ENCODE data around the gene IL17B. TPM values are rescaled to one million over a fixed set of nuclear protein-coding genes. Genes with fewer than 3 reads are reported as not detected.
A peak's percentile ranks its signal among the peaks of the same experiment; 100 is the strongest.

Gene IL17B
- total RNA-seq, 1 experiment from 2014 or later, result not detected

DNA sequence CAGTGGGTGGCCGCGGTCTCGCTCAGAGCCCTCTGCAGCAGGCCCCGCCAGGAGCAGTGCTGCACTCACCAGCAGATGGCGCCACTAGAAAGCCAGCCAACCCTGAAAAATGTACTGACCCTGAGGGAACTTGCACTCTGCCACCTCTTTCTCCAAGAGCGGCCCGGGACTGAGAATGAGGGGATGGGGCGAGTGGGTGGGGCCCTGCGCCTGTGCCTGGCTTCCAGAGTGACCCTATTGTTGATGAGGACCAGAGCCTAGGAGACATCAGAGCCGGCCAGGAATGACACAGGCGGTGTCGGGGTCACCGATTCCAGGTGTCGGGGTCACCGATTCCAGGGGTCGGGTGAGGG, 2.9 kb upstream of the IL17B start:
- H2AFZ ChIP-seq (ENCODE audit: low read length), result no peak overlapping the region
- no peak overlapping the region for H2BK12ac ChIP-seq (ENCODE audit: insufficient read length, low read depth, low read length)
- no peaks in the 10 kb centered on the region for H3K4me1 ChIP-seq (ENCODE audit: insufficient read depth, low read length)
- H2BK5ac ChIP-seq (ENCODE audit: insufficient read length, low read length), result no peak overlapping the region
- Mint-ChIP-seq H3K9me3 (no peaks in the 10 kb centered on the region; a peak in 2 of 5 replicates), H3K36me3 (ENCODE audit: insufficient read depth in 1 of 3, low read depth in 3 of 3) (no peaks in the 10 kb centered on the region), H3K4me1 (peaks cover 15 to 21% of the 10 kb centered on the region in 2 experiments), H3K27me3 (ENCODE audit: low read depth) (no peaks in the 10 kb centered on the region), H3K27ac (no peak overlapping the region), H3K4me3 (no peak overlapping the region)
- no peak overlapping the region for H2AK5ac ChIP-seq (ENCODE audit: insufficient read length, low read length)
- H4K91ac ChIP-seq (ENCODE audit: insufficient read length, low read depth, low read length), result no peak overlapping the region
- no peak overlapping the region for H3K56ac ChIP-seq (ENCODE audit: insufficient read length, low read depth, low read length)
- H3K18ac ChIP-seq (ENCODE audit: insufficient read length, low read depth, low read length), result no peak overlapping the region
- H3K79me2 ChIP-seq (ENCODE audit: insufficient read depth, low read length), result no peaks in the 10 kb centered on the region
- H3K23me2 ChIP-seq (ENCODE audit: insufficient read length, low read depth, low read length, poor library complexity, severe bottlenecking), result no peaks in the 10 kb centered on the region
- H3K27ac ChIP-seq (ENCODE audit: insufficient read length, low read depth, low read length), result no peak overlapping the region
- TF ChIP-seq, protein P1, sequence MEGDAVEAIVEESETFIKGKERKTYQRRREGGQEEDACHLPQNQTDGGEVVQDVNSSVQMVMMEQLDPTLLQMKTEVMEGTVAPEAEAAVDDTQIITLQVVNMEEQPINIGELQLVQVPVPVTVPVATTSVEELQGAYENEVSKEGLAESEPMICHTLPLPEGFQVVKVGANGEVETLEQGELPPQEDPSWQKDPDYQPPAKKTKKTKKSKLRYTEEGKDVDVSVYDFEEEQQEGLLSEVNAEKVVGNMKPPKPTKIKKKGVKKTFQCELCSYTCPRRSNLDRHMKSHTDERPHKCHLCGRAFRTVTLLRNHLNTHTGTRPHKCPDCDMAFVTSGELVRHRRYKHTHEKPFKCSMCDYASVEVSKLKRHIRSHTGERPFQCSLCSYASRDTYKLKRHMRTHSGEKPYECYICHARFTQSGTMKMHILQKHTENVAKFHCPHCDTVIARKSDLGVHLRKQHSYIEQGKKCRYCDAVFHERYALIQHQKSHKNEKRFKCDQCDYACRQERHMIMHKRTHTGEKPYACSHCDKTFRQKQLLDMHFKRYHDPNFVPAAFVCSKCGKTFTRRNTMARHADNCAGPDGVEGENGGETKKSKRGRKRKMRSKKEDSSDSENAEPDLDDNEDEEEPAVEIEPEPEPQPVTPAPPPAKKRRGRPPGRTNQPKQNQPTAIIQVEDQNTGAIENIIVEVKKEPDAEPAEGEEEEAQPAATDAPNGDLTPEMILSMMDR (conservative IDR thresholded peaks at IDR 0.05), result peak; percentile 93
- DNase-seq, result peak; percentile 90
- no peaks in the 10 kb centered on the region for H3K9me3 ChIP-seq (ENCODE audit: control insufficient read depth, low read depth, low read length)
- no peak overlapping the region for H2BK15ac ChIP-seq (ENCODE audit: low read depth, low read length)
- H3K27me3 ChIP-seq (ENCODE audit: insufficient read depth, low read length), result no peaks in the 10 kb centered on the region; the same call in 1 of the 2 replicates
- H3K79me1 ChIP-seq (ENCODE audit: insufficient read depth, low read depth, low read length, poor library complexity, severe bottlenecking), result no peaks in the 10 kb centered on the region
- H3K4me2 ChIP-seq (ENCODE audit: insufficient read depth, insufficient read length, low read length), result no peak overlapping the region
- H3K23ac ChIP-seq (ENCODE audit: insufficient read length, low read depth, low read length), result no peak overlapping the region
- WGBS (ENCODE audit: extremely low coverage, insufficient read length, low lambda C conversion rate), result no CpG with 5 or more reads among the region's 16 CpGs
- no peak overlapping the region for H3K14ac ChIP-seq (ENCODE audit: insufficient read depth, low read length)
- H4K8ac ChIP-seq (replicated peaks; ENCODE audit: insufficient read length, low read depth, low read length), result no peak overlapping the region
- no peak overlapping the region for H3K4ac ChIP-seq (ENCODE audit: low read depth, low read length)
- H3T11ph ChIP-seq (ENCODE audit: low read length), result no peak overlapping the region
- H4K5ac ChIP-seq (ENCODE audit: insufficient read length, low read depth, low read length), result no peak overlapping the region
- no peak overlapping the region for H2BK120ac ChIP-seq (ENCODE audit: low read depth, low read length, poor library complexity, severe bottlenecking)
- no peaks in the 10 kb centered on the region for H4K20me1 ChIP-seq (ENCODE audit: control insufficient read depth, insufficient read depth, insufficient read length)
- H3K9ac ChIP-seq (ENCODE audit: extremely low read depth, insufficient read length, low read length), result no peak overlapping the region
- no peak overlapping the region for H2BK20ac ChIP-seq (ENCODE audit: low read depth, low read length, poor library complexity, severe bottlenecking)

Measured in H9 (cell line).